Measurements from ENCODE around the gene FBXL4. TPM values are rescaled to one million over a fixed set of nuclear protein-coding genes. Genes with fewer than 3 reads are reported as not detected.

FBXL4 gene
- total RNA-seq, 4 donors from 2014 or later, result 33.1 to 49.9 (median 42.8) TPM

DNA sequence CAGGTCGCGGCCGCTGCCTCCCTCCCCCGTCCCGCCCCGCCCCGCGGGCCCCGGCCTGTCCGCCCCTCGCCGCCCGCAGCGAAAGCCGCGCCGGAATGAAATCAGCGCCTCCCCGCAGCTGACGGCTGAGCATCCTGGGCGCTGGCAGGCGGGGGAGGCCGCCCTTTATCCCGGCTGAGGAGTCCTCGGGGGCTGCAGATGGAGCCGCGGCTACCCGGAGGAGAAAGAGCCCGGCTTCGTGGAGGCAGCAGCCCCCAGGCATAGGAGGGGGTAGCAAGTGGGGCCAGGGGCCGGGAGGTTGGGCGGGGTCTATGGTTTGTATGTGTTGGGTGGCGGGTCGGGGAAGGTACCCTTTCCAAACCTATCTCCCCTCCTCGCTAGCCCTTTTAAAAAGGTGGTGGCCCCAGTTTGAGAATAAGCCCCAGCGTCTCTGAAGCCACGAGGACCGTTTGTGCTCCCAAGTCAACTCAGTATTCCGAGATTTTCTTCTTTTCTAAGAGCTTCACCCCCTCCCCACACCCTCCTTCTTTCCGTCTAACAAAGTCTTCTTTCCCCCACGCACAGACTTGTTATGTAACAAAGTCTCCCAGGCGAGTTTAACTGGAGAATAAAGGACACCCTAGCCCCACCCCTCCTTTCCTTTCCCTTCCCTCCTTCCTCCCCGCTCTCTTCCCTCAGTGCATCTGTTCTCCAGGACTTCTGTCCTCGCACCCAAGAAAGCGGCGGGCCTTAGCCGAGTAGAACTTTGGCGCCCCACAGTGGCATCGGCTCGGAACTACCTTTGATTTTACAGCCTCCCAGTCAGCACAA, 102.3 kb downstream of the FBXL4 start:
- H3K9me3 ChIP-seq, result no peaks in the 10 kb centered on the region
- peak overlapping the region in 1 of 3 donors; percentile 3 for H3K4me3 ChIP-seq (replicated peaks in 1 of 3)
- TF ChIP-seq, protein P1, sequence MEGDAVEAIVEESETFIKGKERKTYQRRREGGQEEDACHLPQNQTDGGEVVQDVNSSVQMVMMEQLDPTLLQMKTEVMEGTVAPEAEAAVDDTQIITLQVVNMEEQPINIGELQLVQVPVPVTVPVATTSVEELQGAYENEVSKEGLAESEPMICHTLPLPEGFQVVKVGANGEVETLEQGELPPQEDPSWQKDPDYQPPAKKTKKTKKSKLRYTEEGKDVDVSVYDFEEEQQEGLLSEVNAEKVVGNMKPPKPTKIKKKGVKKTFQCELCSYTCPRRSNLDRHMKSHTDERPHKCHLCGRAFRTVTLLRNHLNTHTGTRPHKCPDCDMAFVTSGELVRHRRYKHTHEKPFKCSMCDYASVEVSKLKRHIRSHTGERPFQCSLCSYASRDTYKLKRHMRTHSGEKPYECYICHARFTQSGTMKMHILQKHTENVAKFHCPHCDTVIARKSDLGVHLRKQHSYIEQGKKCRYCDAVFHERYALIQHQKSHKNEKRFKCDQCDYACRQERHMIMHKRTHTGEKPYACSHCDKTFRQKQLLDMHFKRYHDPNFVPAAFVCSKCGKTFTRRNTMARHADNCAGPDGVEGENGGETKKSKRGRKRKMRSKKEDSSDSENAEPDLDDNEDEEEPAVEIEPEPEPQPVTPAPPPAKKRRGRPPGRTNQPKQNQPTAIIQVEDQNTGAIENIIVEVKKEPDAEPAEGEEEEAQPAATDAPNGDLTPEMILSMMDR (IDR thresholded peaks at IDR 0.05), result peak; percentile 45 to 90 (median 72)
- TF ChIP-seq POLR2A (IDR thresholded peaks at IDR 0.05), result no peak
- H3K27ac ChIP-seq, result no peak overlapping the region
- DNase-seq, result peak; percentile 70 to 72
- WGBS, 2 donors, result 2% methylated on average over 38 to 44 of the region's 50 CpGs
- peaks cover 46% of the 10 kb centered on the region for H3K27me3 ChIP-seq
- intact Hi-C loops (cut with DNase I), result no loop called here
- H3K36me3 ChIP-seq, result no peaks in the 10 kb centered on the region
- peaks cover 20 to 29% of the 10 kb centered on the region in 2 donors for H3K4me1 ChIP-seq

DNA sequence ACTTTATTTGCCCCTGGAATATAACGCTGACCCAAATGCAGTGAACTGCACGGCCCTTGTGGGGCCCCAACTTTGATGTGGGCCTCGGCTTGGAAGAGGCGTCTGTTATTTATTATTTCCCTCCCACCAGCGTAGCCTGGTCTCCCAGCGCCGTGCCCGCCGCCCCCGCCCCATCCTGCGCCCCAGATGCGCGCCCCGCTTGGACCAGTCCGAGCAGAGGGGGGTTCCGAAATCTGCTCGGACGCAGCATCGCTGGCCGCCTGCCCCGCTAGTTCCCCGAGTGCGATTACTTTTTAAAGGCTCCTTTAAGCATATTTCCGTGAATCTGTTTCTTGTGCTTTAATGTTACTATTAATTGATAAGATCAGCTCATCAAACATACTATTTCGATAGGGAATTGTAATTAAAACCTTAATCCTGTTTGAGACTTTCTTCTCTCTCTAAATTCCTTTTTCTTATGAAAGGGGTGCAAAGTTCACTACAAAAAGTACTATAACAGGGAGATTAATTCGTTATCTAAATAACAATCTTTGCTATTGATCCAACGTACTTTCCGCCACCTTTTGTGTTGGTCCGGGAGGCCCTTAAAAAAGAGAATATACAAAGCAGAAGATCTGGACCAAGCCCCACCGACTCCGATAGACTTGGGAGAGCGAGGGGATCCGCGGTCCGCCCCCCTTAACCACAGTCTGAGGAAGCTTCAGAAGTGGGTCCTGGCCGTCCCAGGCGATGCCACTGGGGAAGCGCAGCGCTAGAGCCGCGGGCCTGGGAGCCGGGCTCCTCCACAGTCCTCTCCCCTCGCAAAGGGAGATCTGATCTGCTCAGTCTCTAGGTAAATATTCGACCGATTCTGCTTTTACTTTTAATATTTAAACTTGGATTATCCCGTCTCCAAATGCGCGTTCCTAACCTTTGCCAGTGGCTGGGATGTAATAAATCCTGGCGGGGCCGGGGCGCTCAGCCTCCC, 103.2 kb downstream of the FBXL4 start:
- intact Hi-C loops (cut with DNase I), result no loop called here
- 6 to 13% methylated on average over 49 to 51 of the region's 51 CpGs for WGBS, 2 donors
- H3K4me3 ChIP-seq (replicated peaks in 1 of 3), result peak overlapping the region in 1 of 3 donors; percentile 3
- TF ChIP-seq, protein P1 (IDR thresholded peaks at IDR 0.05), result no peak
- TF ChIP-seq POLR2A (IDR thresholded peaks at IDR 0.05), result no peak
- no peaks in the 10 kb centered on the region for H3K9me3 ChIP-seq
- no peaks in the 10 kb centered on the region for H3K36me3 ChIP-seq
- peaks cover 55% of the 10 kb centered on the region for H3K27me3 ChIP-seq
- H3K4me1 ChIP-seq, result peaks cover 20 to 29% of the 10 kb centered on the region in 2 donors
- DNase-seq, result no peak
- no peak overlapping the region for H3K27ac ChIP-seq

DNA sequence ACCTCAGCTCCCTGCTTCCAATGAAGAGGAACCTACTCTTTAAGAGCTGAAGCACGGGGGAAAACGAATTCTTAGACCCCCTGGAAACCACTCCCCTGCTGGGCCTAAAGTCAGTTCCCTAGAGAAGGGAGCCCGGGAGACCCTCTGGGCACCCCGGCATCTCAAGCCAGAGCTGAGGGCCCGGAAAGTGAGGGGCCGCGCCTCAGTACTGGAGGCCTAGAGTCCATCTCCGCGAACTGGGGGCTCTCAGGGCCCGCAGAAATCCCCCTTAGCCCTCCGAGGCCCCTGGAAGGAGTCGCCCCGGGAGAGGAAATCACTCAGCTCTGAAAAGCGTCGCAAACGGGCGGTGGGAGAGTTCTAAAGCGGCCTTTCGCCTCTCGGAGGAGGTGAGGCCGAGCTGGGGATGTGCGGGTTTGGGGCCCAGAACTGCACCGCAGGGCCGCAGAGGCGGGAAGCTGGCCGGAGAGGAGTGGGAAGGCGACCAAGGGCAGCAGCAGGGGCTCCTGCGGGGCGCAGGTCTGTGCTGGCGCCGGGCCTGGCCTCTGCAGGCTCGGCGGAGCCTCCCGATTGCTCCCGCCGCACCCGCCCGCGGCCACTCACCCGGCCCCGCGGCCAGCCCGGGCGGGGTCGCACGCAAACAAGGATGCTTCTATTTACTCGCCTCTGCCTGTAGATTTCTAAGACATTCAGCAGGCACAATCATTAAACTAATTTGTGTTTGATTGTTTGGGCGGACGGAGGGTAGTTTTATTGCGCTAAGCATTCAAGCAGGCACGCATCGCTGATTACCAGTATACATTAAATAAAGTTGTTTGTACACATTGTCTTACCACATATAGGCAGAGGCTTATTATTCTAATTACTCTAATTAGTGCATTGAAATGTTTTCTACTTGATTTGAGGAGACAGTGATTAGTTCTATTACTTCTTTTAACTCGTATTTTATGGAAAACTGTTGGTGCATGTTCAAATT, 104.2 kb downstream of the FBXL4 start:
- no peaks in the 10 kb centered on the region for H3K9me3 ChIP-seq
- peaks cover 65% of the 10 kb centered on the region for H3K27me3 ChIP-seq
- no peak for TF ChIP-seq POLR2A (IDR thresholded peaks at IDR 0.05)
- TF ChIP-seq, protein P1 (IDR thresholded peaks at IDR 0.05), result no peak
- intact Hi-C loops (cut with DNase I), result no loop called here
- 9% methylated on average over 16 to 29 of the region's 53 CpGs for WGBS, 2 donors
- H3K4me3 ChIP-seq (replicated peaks in 1 of 3), result no peak overlapping the region
- no peak for DNase-seq
- H3K27ac ChIP-seq, result no peak overlapping the region
- no peaks in the 10 kb centered on the region for H3K36me3 ChIP-seq
- peaks cover 20 to 29% of the 10 kb centered on the region in 2 donors for H3K4me1 ChIP-seq

DNA sequence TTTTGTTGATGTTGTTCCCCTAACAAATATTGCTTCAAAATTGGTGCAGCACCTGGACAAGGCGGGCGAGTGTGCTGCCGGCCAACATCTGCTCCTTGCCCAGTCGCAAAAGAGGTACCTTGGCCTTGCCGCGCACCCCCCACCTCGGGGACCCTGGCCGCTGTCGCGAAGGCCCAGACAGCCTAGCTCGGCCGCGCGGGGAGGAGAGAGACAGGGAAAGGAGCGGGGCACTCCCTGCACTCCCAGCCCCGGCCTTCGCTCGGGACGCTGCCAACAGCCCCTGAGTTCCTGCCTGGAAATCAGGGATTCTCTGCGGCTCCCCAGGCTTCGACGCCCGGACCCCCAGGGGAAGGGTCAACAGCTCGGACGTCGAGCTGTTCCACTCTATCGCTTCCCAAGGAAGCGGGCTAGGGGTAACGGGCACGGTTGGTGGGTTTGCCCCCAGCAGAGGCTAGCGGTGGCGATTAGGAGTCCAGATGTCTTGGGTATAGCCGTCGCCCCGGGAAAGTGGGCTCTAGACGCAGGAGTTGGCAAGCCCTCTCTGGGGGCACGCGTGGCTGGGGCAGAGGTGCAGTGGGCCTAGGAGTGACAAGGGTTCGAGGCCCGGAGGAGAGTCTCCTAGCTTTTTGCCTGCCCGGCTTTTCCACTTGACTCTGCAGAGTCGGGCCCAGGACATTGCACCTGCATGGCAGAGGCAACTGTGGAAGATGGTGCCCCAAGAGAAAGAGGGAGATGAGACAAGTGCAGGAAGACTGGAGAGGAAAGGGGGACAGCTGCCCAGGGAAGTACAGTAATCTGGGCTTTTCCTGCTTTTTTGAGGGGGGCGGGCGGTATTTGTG, 105.2 kb downstream of the FBXL4 start:
- Histone ChIP-seq H3K4me1 (peaks cover 12 to 20% of the 10 kb centered on the region in 2 donors), H3K4me3 (replicated peaks in 1 of 3) (no peak overlapping the region), H3K27me3 (peaks cover 66% of the 10 kb centered on the region), H3K27ac (no peak overlapping the region), H3K9me3 (no peaks in the 10 kb centered on the region), H3K36me3 (no peaks in the 10 kb centered on the region)
- 7 to 13% methylated on average over 30 to 34 of the region's 44 CpGs for WGBS, 2 donors
- TF ChIP-seq, protein P1 (IDR thresholded peaks at IDR 0.05), result no peak
- TF ChIP-seq POLR2A (IDR thresholded peaks at IDR 0.05), result no peak
- intact Hi-C loops (cut with DNase I), result no loop called here
- no peak for DNase-seq
